ENCODE results near the gene CES1.

Gene CES1

GRCh38 chr16:55853114-55853513 is 20.2 kb upstream of the CES1 start:
- no peak for TF ChIP-seq YY1 (IDR thresholded peaks at IDR 0.05; ENCODE audit: low read depth)
- TF ChIP-seq RAD21 (IDR thresholded peaks at IDR 0.05; ENCODE audit: low read depth) = no peak
- no peak for TF ChIP-seq MAX (IDR thresholded peaks at IDR 0.05)
- no peak for TF ChIP-seq NFIC (IDR thresholded peaks at IDR 0.05)
- no peak for TF ChIP-seq CREB1 (IDR thresholded peaks at IDR 0.05; ENCODE audit: low read depth)
- no peak for TF ChIP-seq EGR1 (IDR thresholded peaks at IDR 0.05)
- no peak for TF ChIP-seq TCF12 (IDR thresholded peaks at IDR 0.05; ENCODE audit: low read depth)
- TF ChIP-seq USF1 (IDR thresholded peaks at IDR 0.05) = no peak
- no peak for TF ChIP-seq ZBTB7A (IDR thresholded peaks at IDR 0.05; ENCODE audit: low read depth)
- no peak for TF ChIP-seq REST (IDR thresholded peaks at IDR 0.05; ENCODE audit: low read depth)

GRCh38 chr16:55849536-55849935 is 16.6 kb upstream of the CES1 start:
- TF ChIP-seq RAD21 (IDR thresholded peaks at IDR 0.05; ENCODE audit: low read depth) (no peak), TAF1 (IDR thresholded peaks at IDR 0.05; ENCODE audit: low read depth) (no peak), TEAD4 (IDR thresholded peaks at IDR 0.05) (no peak), REST (IDR thresholded peaks at IDR 0.05; ENCODE audit: low read depth) (no peak), ZBTB7A (IDR thresholded peaks at IDR 0.05; ENCODE audit: low read depth) (no peak), MAX (IDR thresholded peaks at IDR 0.05) (no peak), YY1 (IDR thresholded peaks at IDR 0.05; ENCODE audit: low read depth) (no peak), FOXM1 (IDR thresholded peaks at IDR 0.05; ENCODE audit: borderline replicate concordance, low read depth) (no peak), EGR1 (IDR thresholded peaks at IDR 0.05) (no peak)

GRCh38 chr16:55846598-55847346 is 13.9 kb upstream of the CES1 start:
- TF ChIP-seq TEAD4 (IDR thresholded peaks at IDR 0.05) = no peak
- no peak for TF ChIP-seq REST (IDR thresholded peaks at IDR 0.05; ENCODE audit: low read depth)
- no peak for TF ChIP-seq EGR1 (IDR thresholded peaks at IDR 0.05)
- no peak for TF ChIP-seq EP300 (IDR thresholded peaks at IDR 0.05; ENCODE audit: borderline replicate concordance)
- TF ChIP-seq ZBTB7A (IDR thresholded peaks at IDR 0.05; ENCODE audit: low read depth) = no peak
- no peak for TF ChIP-seq MAX (IDR thresholded peaks at IDR 0.05)
- no peak for TF ChIP-seq USF1 (IDR thresholded peaks at IDR 0.05)
- TF ChIP-seq CREB1 (IDR thresholded peaks at IDR 0.05; ENCODE audit: low read depth) = no peak
- TF ChIP-seq FOXM1 (IDR thresholded peaks at IDR 0.05; ENCODE audit: borderline replicate concordance, low read depth) = no peak
- TF ChIP-seq NFIC (IDR thresholded peaks at IDR 0.05) = no peak

- TF ChIP-seq TAF1 (IDR thresholded peaks at IDR 0.05; ENCODE audit: low read depth) (no peak), TCF12 (IDR thresholded peaks at IDR 0.05; ENCODE audit: low read depth) (no peak), CREB1 (IDR thresholded peaks at IDR 0.05; ENCODE audit: low read depth) (no peak), USF1 (IDR thresholded peaks at IDR 0.05) (no peak), YY1 (IDR thresholded peaks at IDR 0.05; ENCODE audit: low read depth) (no peak), RAD21 (IDR thresholded peaks at IDR 0.05; ENCODE audit: low read depth) (no peak), REST (IDR thresholded peaks at IDR 0.05; ENCODE audit: low read depth) (no peak), TEAD4 (IDR thresholded peaks at IDR 0.05) (no peak), EP300 (IDR thresholded peaks at IDR 0.05; ENCODE audit: borderline replicate concordance) (no peak)
Measured at GRCh38 chr16:55843105-55843395, 10.2 kb upstream of the CES1 start.

All from Ishikawa (cell line).